Measurements from ENCODE around the gene CYP21A2.
"Not testable (repeated sequence)": the region's sequence is repeated elsewhere in the genome, so short reads cannot be mapped to it uniquely, and the experiment has no call there.

- TF ChIP-seq CTCF (IDR thresholded peaks at IDR 0.05); EZH2 (IDR thresholded peaks at IDR 0.05; ENCODE audit: borderline replicate concordance, insufficient read depth, low read depth, low read length, poor library complexity, severe bottlenecking): not testable (repeated sequence)
These were observed 8.7 kb upstream of the CYP21A2 start for GRCh38 chr6:32029553-32029952.

Measured in B cell (primary cell).